Stimulated activated naive B cell treated with anti-CD40 and anti-IgM and Interleukin-4, amounts not matched to agents 10 μg/mL and 1 μg/mL and 100 μg/mL, for 72 hours (primary cell): Measurements from ENCODE around the gene CEP95.
A peak's percentile ranks its signal among the peaks of the same experiment; 100 is the strongest.
"Not testable (repeated sequence)": the region's sequence is repeated elsewhere in the genome, so short reads cannot be mapped to it uniquely, and the experiment has no call there.

Source experiments
- ATAC-seq, 2 donors: fragments of 150-1000 bp; cut with Tn5 transposase; replicated peaks; 2 replicates each; pipeline ENCODE4 v1.10.0; 2021; ENCODE audit warnings: moderate library complexity in 1 of 2
- DNase-seq: peaks from one replicate; pipeline ENCODE4 v3.0.0; 2021
- H3K27ac Mint-ChIP-seq: one replicate; pipeline ENCODE4 v1.8.0; 2022; ENCODE audit warnings: mild to moderate bottlenecking, mixed read lengths
- H3K27me3 Mint-ChIP-seq, 2 donors: one replicate each; pipeline ENCODE4 v1.8.0; 2022; ENCODE audit warnings: mixed read lengths in 2 of 2
- H3K36me3 Mint-ChIP-seq, 2 donors: one replicate each; pipeline ENCODE4 v1.8.0; 2022; ENCODE audit warnings: mixed read lengths in 2 of 2, mild to moderate bottlenecking in 1 of 2
- H3K4me1 Mint-ChIP-seq, 2 donors: one replicate each; pipeline ENCODE4 v1.8.0; 2022; ENCODE audit warnings: mixed read lengths in 2 of 2, mild to moderate bottlenecking in 1 of 2
- H3K4me3 Mint-ChIP-seq, 2 donors: one replicate each; pipeline ENCODE4 v1.8.0; 2022; ENCODE audit warnings: mild to moderate bottlenecking in 2 of 2, mixed read lengths in 2 of 2, moderate library complexity in 1 of 2
- H3K9me3 Mint-ChIP-seq, 2 donors: one replicate each; pipeline ENCODE4 v1.8.0; 2022; ENCODE audit warnings: mixed read lengths in 2 of 2, mild to moderate bottlenecking in 1 of 2

Gene CEP95

GRCh38 chr17:64546716-64547115, 39.9 kb downstream of the CEP95 start:
- Mint-ChIP-seq H3K4me1 (no peaks in the 10 kb centered on the region), H3K4me3 (no peak overlapping the region), H3K36me3 (peaks cover 10 to 24% of the 10 kb centered on the region in 2 donors), H3K9me3 (no peaks in the 10 kb centered on the region), H3K27ac (no peak overlapping the region), H3K27me3 (no peaks in the 10 kb centered on the region)
- no peak for DNase-seq
- no peak for ATAC-seq

GRCh38 chr17:64547319-64547718, 40.5 kb downstream of the CEP95 start:
- Mint-ChIP-seq H3K4me3 (no peak overlapping the region), H3K27me3 (no peaks in the 10 kb centered on the region), H3K4me1 (no peaks in the 10 kb centered on the region), H3K27ac (no peak overlapping the region), H3K36me3 (peaks cover 10 to 21% of the 10 kb centered on the region in 2 donors), H3K9me3 (no peaks in the 10 kb centered on the region)
- no peak for DNase-seq
- ATAC-seq: no peak

- Mint-ChIP-seq H3K9me3 (no peaks in the 10 kb centered on the region), H3K4me3 (no peak overlapping the region), H3K4me1 (no peaks in the 10 kb centered on the region), H3K36me3 (peaks cover 10 to 16% of the 10 kb centered on the region in 2 donors), H3K27ac (no peak overlapping the region), H3K27me3 (no peaks in the 10 kb centered on the region)
- ATAC-seq (no peak), DNase-seq (no peak)
Observed at GRCh38 chr17:64551461-64551860, 44.7 kb downstream of the CEP95 start.

- H3K4me3 Mint-ChIP-seq: no peak overlapping the region
- H3K9me3 Mint-ChIP-seq: no peaks in the 10 kb centered on the region
- no peak for ATAC-seq
- no peak overlapping the region for H3K27ac Mint-ChIP-seq
- no peaks in the 10 kb centered on the region for H3K4me1 Mint-ChIP-seq
- H3K27me3 Mint-ChIP-seq: no peaks in the 10 kb centered on the region
- DNase-seq: no peak
- peaks cover 11 to 13% of the 10 kb centered on the region in 2 donors for H3K36me3 Mint-ChIP-seq
Observed at GRCh38 chr17:64554028-64554637, 47.4 kb downstream of the CEP95 start.

GRCh38 chr17:64555281-64555680, 48.5 kb downstream of the CEP95 start:
- H3K4me3 Mint-ChIP-seq: no peak overlapping the region
- DNase-seq (no peak), ATAC-seq (no peak)
- no peak overlapping the region for H3K27ac Mint-ChIP-seq
- no peaks in the 10 kb centered on the region for H3K27me3 Mint-ChIP-seq
- H3K4me1 Mint-ChIP-seq: no peaks in the 10 kb centered on the region
- peaks cover 11 to 13% of the 10 kb centered on the region in 2 donors for H3K36me3 Mint-ChIP-seq
- no peaks in the 10 kb centered on the region for H3K9me3 Mint-ChIP-seq

GRCh38 chr17:64564098-64564497, 57.3 kb downstream of the CEP95 start:
- DNase-seq (no peak), ATAC-seq (no peak)
- H3K4me3 Mint-ChIP-seq: no peak overlapping the region
- H3K36me3 Mint-ChIP-seq: peaks cover 10 to 19% of the 10 kb centered on the region in 2 donors
- H3K27ac Mint-ChIP-seq: no peak overlapping the region
- no peaks in the 10 kb centered on the region for H3K9me3 Mint-ChIP-seq
- no peaks in the 10 kb centered on the region for H3K4me1 Mint-ChIP-seq
- H3K27me3 Mint-ChIP-seq: no peaks in the 10 kb centered on the region

GRCh38 chr17:64565563-64565962, 58.8 kb downstream of the CEP95 start:
- ATAC-seq (no peak), DNase-seq (no peak)
- H3K36me3 Mint-ChIP-seq: peaks cover 10 to 19% of the 10 kb centered on the region in 2 donors
- no peaks in the 10 kb centered on the region for H3K4me1 Mint-ChIP-seq
- H3K9me3 Mint-ChIP-seq: no peaks in the 10 kb centered on the region
- H3K4me3 Mint-ChIP-seq: no peak overlapping the region
- H3K27me3 Mint-ChIP-seq: no peaks in the 10 kb centered on the region
- no peak overlapping the region for H3K27ac Mint-ChIP-seq

- Mint-ChIP-seq H3K4me1 (no peaks in the 10 kb centered on the region), H3K36me3 (peaks cover 1 to 13% of the 10 kb centered on the region in 2 donors), H3K27ac (no peak overlapping the region), H3K4me3 (no peak overlapping the region), H3K27me3 (no peaks in the 10 kb centered on the region), H3K9me3 (no peaks in the 10 kb centered on the region)
- no peak for ATAC-seq
- no peak for DNase-seq
Observed at GRCh38 chr17:64571746-64572145, 65.0 kb downstream of the CEP95 start.

- Mint-ChIP-seq H3K9me3 (no peaks in the 10 kb centered on the region), H3K27me3 (no peaks in the 10 kb centered on the region), H3K27ac (no peak overlapping the region), H3K4me1 (no peaks in the 10 kb centered on the region), H3K4me3 (no peak overlapping the region), H3K36me3 (peaks cover 5 to 19% of the 10 kb centered on the region in 2 donors)
- ATAC-seq (no peak), DNase-seq (no peak)
Observed at GRCh38 chr17:64572682-64573154, 65.9 kb downstream of the CEP95 start.

GRCh38 chr17:64573214-64573613, 66.4 kb downstream of the CEP95 start:
- peak overlapping the region; percentile 37 for H3K27ac Mint-ChIP-seq
- no peak overlapping the region for H3K4me3 Mint-ChIP-seq
- H3K27me3 Mint-ChIP-seq: no peaks in the 10 kb centered on the region
- no peaks in the 10 kb centered on the region for H3K4me1 Mint-ChIP-seq
- ATAC-seq (peak in 1 of 2 donors; percentile 48), DNase-seq (no peak)
- no peaks in the 10 kb centered on the region for H3K9me3 Mint-ChIP-seq
- H3K36me3 Mint-ChIP-seq: peaks cover 8 to 22% of the 10 kb centered on the region in 2 donors

GRCh38 chr17:64574646-64575045, 67.9 kb downstream of the CEP95 start:
- Mint-ChIP-seq H3K9me3 (no peaks in the 10 kb centered on the region), H3K36me3 (peaks cover 10 to 20% of the 10 kb centered on the region in 2 donors), H3K4me1 (no peaks in the 10 kb centered on the region), H3K27me3 (no peaks in the 10 kb centered on the region), H3K27ac (no peak overlapping the region), H3K4me3 (no peak overlapping the region)
- ATAC-seq (no peak), DNase-seq (no peak)

GRCh38 chr17:64575431-64575830, 68.7 kb downstream of the CEP95 start:
- H3K4me3 Mint-ChIP-seq: no peak overlapping the region
- ATAC-seq: no peak
- peaks cover 10 to 21% of the 10 kb centered on the region in 2 donors for H3K36me3 Mint-ChIP-seq
- no peaks in the 10 kb centered on the region for H3K9me3 Mint-ChIP-seq
- H3K27me3 Mint-ChIP-seq: no peaks in the 10 kb centered on the region
- no peak overlapping the region for H3K27ac Mint-ChIP-seq
- H3K4me1 Mint-ChIP-seq: no peaks in the 10 kb centered on the region
- DNase-seq: no peak

GRCh38 chr17:64577025-64577424, 70.2 kb downstream of the CEP95 start:
- peaks cover 13 to 31% of the 10 kb centered on the region in 2 donors for H3K36me3 Mint-ChIP-seq
- not testable (repeated sequence) for H3K4me3 Mint-ChIP-seq, DNase-seq, H3K27ac Mint-ChIP-seq, H3K9me3 Mint-ChIP-seq, H3K27me3 Mint-ChIP-seq, ATAC-seq, H3K4me1 Mint-ChIP-seq

- H3K4me1 Mint-ChIP-seq: no peaks in the 10 kb centered on the region
- peaks cover 13 to 31% of the 10 kb centered on the region in 2 donors for H3K36me3 Mint-ChIP-seq
- no peak overlapping the region for H3K4me3 Mint-ChIP-seq
- no peak for DNase-seq
- no peak overlapping the region for H3K27ac Mint-ChIP-seq
- no peaks in the 10 kb centered on the region for H3K9me3 Mint-ChIP-seq
- no peak for ATAC-seq
- no peaks in the 10 kb centered on the region for H3K27me3 Mint-ChIP-seq
Observed at GRCh38 chr17:64579917-64580316, 73.1 kb downstream of the CEP95 start.

GRCh38 chr17:64580384-64581315, 73.9 kb downstream of the CEP95 start:
- Mint-ChIP-seq H3K36me3 (peaks cover 13 to 31% of the 10 kb centered on the region in 2 donors), H3K27ac (peak overlapping the region; percentile 15), H3K27me3 (no peaks in the 10 kb centered on the region), H3K4me3 (no peak overlapping the region), H3K9me3 (no peaks in the 10 kb centered on the region), H3K4me1 (no peaks in the 10 kb centered on the region)
- DNase-seq: no peak
- peak; percentile 39 to 51 for ATAC-seq
